ENCODE data around the gene UPP1.
"Not testable (repeated sequence)": the region's sequence is repeated elsewhere in the genome, so short reads cannot be mapped to it uniquely, and the experiment has no call there.

UPP1 gene

DNA sequence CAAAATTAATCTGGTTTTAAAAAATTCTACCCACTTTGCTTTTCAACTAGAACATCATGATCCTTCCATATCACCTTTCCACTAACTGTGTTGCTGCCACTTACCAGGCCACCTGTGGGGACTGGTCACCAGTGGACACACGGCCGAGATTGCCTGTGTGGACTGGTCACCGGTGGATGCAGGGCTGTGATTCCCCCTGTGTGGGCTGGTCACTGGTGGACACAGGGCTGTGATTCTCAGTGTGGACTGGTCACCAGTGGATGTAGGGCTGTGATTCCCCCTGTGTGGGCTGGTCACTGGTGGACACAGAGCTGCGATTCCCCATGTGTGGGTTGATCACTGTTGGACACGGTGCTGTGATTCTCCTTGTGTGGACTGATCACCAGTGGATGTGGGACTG, 27.0 kb downstream of the UPP1 start:
- Histone ChIP-seq H3K4me2 (ENCODE audit: low read length) (no peak overlapping the region), H3K9me2 (ENCODE audit: low read depth, low read length) (no peaks in the 10 kb centered on the region), H3K36me3 (ENCODE audit: insufficient read depth, low read length) (no peaks in the 10 kb centered on the region), H3K4me1 (ENCODE audit: insufficient read depth, low read length, severe bottlenecking) (no peaks in the 10 kb centered on the region), H3K79me2 (ENCODE audit: insufficient read depth, low read length) (no peaks in the 10 kb centered on the region), H3K27ac (ENCODE audit: low read depth, low read length, poor library complexity, severe bottlenecking) (no peak overlapping the region), H3K9ac (ENCODE audit: low read length) (no peak overlapping the region), H3K4me3 (ENCODE audit: low read depth, low read length, poor library complexity, severe bottlenecking) (no peak overlapping the region), H2AFZ (ENCODE audit: low read length) (no peak overlapping the region), H3K27me3 (ENCODE audit: insufficient read depth, low read length) (no peaks in the 10 kb centered on the region), H3K9me3 (ENCODE audit: low read length) (no peaks in the 10 kb centered on the region), H4K20me1 (ENCODE audit: insufficient read depth, low read length) (no peaks in the 10 kb centered on the region), H3F3A (ENCODE audit: insufficient read depth, low read length) (no peaks in the 10 kb centered on the region)
- TF ChIP-seq, protein P1, sequence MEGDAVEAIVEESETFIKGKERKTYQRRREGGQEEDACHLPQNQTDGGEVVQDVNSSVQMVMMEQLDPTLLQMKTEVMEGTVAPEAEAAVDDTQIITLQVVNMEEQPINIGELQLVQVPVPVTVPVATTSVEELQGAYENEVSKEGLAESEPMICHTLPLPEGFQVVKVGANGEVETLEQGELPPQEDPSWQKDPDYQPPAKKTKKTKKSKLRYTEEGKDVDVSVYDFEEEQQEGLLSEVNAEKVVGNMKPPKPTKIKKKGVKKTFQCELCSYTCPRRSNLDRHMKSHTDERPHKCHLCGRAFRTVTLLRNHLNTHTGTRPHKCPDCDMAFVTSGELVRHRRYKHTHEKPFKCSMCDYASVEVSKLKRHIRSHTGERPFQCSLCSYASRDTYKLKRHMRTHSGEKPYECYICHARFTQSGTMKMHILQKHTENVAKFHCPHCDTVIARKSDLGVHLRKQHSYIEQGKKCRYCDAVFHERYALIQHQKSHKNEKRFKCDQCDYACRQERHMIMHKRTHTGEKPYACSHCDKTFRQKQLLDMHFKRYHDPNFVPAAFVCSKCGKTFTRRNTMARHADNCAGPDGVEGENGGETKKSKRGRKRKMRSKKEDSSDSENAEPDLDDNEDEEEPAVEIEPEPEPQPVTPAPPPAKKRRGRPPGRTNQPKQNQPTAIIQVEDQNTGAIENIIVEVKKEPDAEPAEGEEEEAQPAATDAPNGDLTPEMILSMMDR (IDR thresholded peaks at IDR 0.05; ENCODE audit: low read length): no peak
- TF ChIP-seq EZH2 (IDR thresholded peaks at IDR 0.05; ENCODE audit: borderline replicate concordance, low read length): no peak

DNA sequence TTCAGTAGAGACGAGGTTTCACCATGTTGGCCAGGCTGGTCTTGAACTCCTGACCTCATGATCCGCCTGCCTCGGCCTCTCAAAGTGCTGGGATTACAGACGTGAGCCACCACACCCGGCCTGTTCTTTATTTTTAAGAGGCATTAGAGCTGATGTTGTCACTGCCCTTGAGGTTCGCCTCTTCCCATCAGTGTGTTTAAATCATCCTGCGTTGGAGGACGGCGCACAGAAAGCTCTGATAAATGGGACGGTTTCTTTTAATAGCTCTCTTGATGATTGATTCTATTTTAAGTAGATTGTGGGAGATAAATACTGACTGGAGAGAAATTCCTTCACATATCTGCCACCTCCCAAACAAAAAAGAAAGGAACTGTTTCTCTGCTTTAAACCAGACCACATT, 29.0 kb downstream of the UPP1 start:
- H3K4me3 ChIP-seq (ENCODE audit: low read depth, low read length, poor library complexity, severe bottlenecking): no peak overlapping the region
- no peaks in the 10 kb centered on the region for H3F3A ChIP-seq (ENCODE audit: insufficient read depth, low read length)
- H3K9me3 ChIP-seq (ENCODE audit: low read length): no peaks in the 10 kb centered on the region
- no peaks in the 10 kb centered on the region for H4K20me1 ChIP-seq (ENCODE audit: insufficient read depth, low read length)
- H3K36me3 ChIP-seq (ENCODE audit: insufficient read depth, low read length): no peaks in the 10 kb centered on the region
- H3K27me3 ChIP-seq (ENCODE audit: insufficient read depth, low read length): no peaks in the 10 kb centered on the region
- no peak overlapping the region for H3K4me2 ChIP-seq (ENCODE audit: low read length)
- no peak overlapping the region for H2AFZ ChIP-seq (ENCODE audit: low read length)
- no peaks in the 10 kb centered on the region for H3K4me1 ChIP-seq (ENCODE audit: insufficient read depth, low read length, severe bottlenecking)
- no peak overlapping the region for H3K9ac ChIP-seq (ENCODE audit: low read length)
- H3K27ac ChIP-seq (ENCODE audit: low read depth, low read length, poor library complexity, severe bottlenecking): no peak overlapping the region
- no peaks in the 10 kb centered on the region for H3K9me2 ChIP-seq (ENCODE audit: low read depth, low read length)
- no peaks in the 10 kb centered on the region for H3K79me2 ChIP-seq (ENCODE audit: insufficient read depth, low read length)
- TF ChIP-seq EZH2 (IDR thresholded peaks at IDR 0.05; ENCODE audit: borderline replicate concordance, low read length): no peak
- TF ChIP-seq, protein P1 (IDR thresholded peaks at IDR 0.05; ENCODE audit: low read length): no peak

DNA sequence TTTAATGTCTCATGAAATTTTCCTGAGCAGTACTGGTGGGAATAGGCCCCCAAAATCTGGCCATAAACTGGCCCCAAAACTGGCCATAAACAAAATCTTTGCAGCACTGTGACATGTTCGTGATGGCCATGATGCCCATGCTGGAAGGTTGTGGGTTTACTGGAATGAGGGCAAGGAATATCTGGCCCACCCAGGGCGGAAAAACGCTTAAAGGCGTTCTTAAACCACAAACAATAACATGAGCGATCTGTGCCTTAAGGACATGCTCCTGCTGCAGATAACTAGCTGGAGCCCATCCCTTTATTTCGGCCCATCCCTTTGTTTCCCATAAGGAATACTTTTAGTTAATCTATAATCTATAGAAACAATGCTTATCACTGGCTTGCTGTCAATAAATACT, 31.5 kb downstream of the UPP1 start:
- not testable (repeated sequence) for H3K4me2 ChIP-seq (ENCODE audit: low read length); H3K36me3 ChIP-seq (ENCODE audit: insufficient read depth, low read length); H3K4me1 ChIP-seq (ENCODE audit: insufficient read depth, low read length, severe bottlenecking); H3K27me3 ChIP-seq (ENCODE audit: insufficient read depth, low read length); H3K9ac ChIP-seq (ENCODE audit: low read length); H3K79me2 ChIP-seq (ENCODE audit: insufficient read depth, low read length); H3K9me3 ChIP-seq (ENCODE audit: low read length); H3K27ac ChIP-seq (ENCODE audit: low read depth, low read length, poor library complexity, severe bottlenecking); H3F3A ChIP-seq (ENCODE audit: insufficient read depth, low read length); H2AFZ ChIP-seq (ENCODE audit: low read length); H3K9me2 ChIP-seq (ENCODE audit: low read depth, low read length); H4K20me1 ChIP-seq (ENCODE audit: insufficient read depth, low read length); H3K4me3 ChIP-seq (ENCODE audit: low read depth, low read length, poor library complexity, severe bottlenecking)

DNA sequence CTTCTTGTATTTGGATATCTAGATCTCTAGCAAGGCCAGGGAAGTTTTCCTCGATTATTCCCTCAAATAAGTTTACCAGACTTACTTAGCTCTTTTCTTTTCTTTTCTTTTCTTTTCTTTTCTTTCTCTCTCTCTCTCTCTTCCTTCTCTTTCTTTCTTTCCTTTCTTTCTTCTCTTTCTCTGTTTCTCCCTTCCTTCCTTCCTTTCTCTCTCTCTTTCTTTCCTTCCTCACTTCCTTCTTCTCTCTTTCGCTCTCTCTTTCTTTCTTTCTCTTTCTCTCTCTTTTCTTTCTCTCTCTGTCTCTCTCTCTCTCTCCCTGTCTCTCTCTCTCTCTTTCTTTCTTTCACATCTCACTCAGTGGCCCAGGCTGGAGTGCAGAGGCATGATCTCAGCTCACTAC, 37.0 kb downstream of the UPP1 start:
- no peaks in the 10 kb centered on the region for H3F3A ChIP-seq (ENCODE audit: insufficient read depth, low read length)
- H3K4me2 ChIP-seq (ENCODE audit: low read length): no peak overlapping the region
- H3K9me2 ChIP-seq (ENCODE audit: low read depth, low read length): no peaks in the 10 kb centered on the region
- no peak overlapping the region for H3K9ac ChIP-seq (ENCODE audit: low read length)
- no peak overlapping the region for H3K4me3 ChIP-seq (ENCODE audit: low read depth, low read length, poor library complexity, severe bottlenecking)
- no peaks in the 10 kb centered on the region for H3K36me3 ChIP-seq (ENCODE audit: insufficient read depth, low read length)
- no peaks in the 10 kb centered on the region for H3K4me1 ChIP-seq (ENCODE audit: insufficient read depth, low read length, severe bottlenecking)
- no peaks in the 10 kb centered on the region for H3K9me3 ChIP-seq (ENCODE audit: low read length)
- H4K20me1 ChIP-seq (ENCODE audit: insufficient read depth, low read length): no peaks in the 10 kb centered on the region
- no peaks in the 10 kb centered on the region for H3K27me3 ChIP-seq (ENCODE audit: insufficient read depth, low read length)
- H3K27ac ChIP-seq (ENCODE audit: low read depth, low read length, poor library complexity, severe bottlenecking): no peak overlapping the region
- TF ChIP-seq, protein P1 (IDR thresholded peaks at IDR 0.05; ENCODE audit: low read length): no peak
- TF ChIP-seq EZH2 (IDR thresholded peaks at IDR 0.05; ENCODE audit: borderline replicate concordance, low read length): no peak
- no peak overlapping the region for H2AFZ ChIP-seq (ENCODE audit: low read length)
- H3K79me2 ChIP-seq (ENCODE audit: insufficient read depth, low read length): no peaks in the 10 kb centered on the region

Data from OCI-LY1 (cell line).